Measurements from ENCODE around the gene MCOLN1. TPM values are rescaled to one million over a fixed set of nuclear protein-coding genes. Genes with fewer than 3 reads are reported as not detected.

Gene MCOLN1
- total RNA-seq, 4 donors from 2014 or later = 9.1 to 25.0 (median 14.5) TPM

GRCh38 chr19:7578127-7578526 is 55.7 kb downstream of the MCOLN1 start:
- no peaks in the 10 kb centered on the region for H3K9me3 ChIP-seq
- H3K27ac ChIP-seq = no peak overlapping the region
- no peaks in the 10 kb centered on the region for H3K4me1 ChIP-seq
- no peak for TF ChIP-seq CTCF (IDR thresholded peaks at IDR 0.05)
- no peak for TF ChIP-seq POLR2A (IDR thresholded peaks at IDR 0.05)
- no peaks in the 10 kb centered on the region for H3K36me3 ChIP-seq
- 66 to 69% methylated on average over 6 of the region's 6 CpGs for WGBS, 2 donors
- intact Hi-C loops (cut with DNase I) = no loop called here
- DNase-seq = no peak
- no peak overlapping the region for H3K4me3 ChIP-seq (replicated peaks in 1 of 3)
- H3K27me3 ChIP-seq = no peaks in the 10 kb centered on the region

GRCh38 chr19:7579182-7579581 is 56.8 kb downstream of the MCOLN1 start:
- no peak for DNase-seq
- Histone ChIP-seq H3K4me3 (replicated peaks in 1 of 3) (no peak overlapping the region), H3K27me3 (no peaks in the 10 kb centered on the region), H3K36me3 (no peaks in the 10 kb centered on the region), H3K9me3 (no peaks in the 10 kb centered on the region), H3K27ac (no peak overlapping the region), H3K4me1 (no peaks in the 10 kb centered on the region)
- intact Hi-C loops (cut with DNase I) = no loop called here
- WGBS, 2 donors = 66 to 69% methylated on average over 6 of the region's 6 CpGs
- TF ChIP-seq POLR2A (IDR thresholded peaks at IDR 0.05) (no peak), CTCF (IDR thresholded peaks at IDR 0.05) (no peak)

GRCh38 chr19:7582446-7582845 is 60.0 kb downstream of the MCOLN1 start:
- no peak for DNase-seq
- intact Hi-C loops (cut with DNase I) = no loop called here
- H3K27me3 ChIP-seq = no peaks in the 10 kb centered on the region
- H3K9me3 ChIP-seq = no peaks in the 10 kb centered on the region
- TF ChIP-seq CTCF (IDR thresholded peaks at IDR 0.05) (no peak), POLR2A (IDR thresholded peaks at IDR 0.05) (no peak)
- WGBS, 2 donors = 56 to 61% methylated on average over 11 of the region's 11 CpGs
- no peak overlapping the region for H3K27ac ChIP-seq
- H3K4me3 ChIP-seq (replicated peaks in 1 of 3) = no peak overlapping the region
- H3K4me1 ChIP-seq = no peaks in the 10 kb centered on the region
- H3K36me3 ChIP-seq = no peaks in the 10 kb centered on the region

Small RNAs within 50 kb of the gene (small RNA-seq; reads per million reads assigned to genes)
- gene AC008878.2 = not detected

Other genes starting within 250 kb of the MCOLN1 start
- gene INSR, start 228.2 kb upstream of the MCOLN1 start, total RNA-seq = 100 to 1,000 TPM in 1 of 4 donors, 10 to 100 TPM in 3; 38.9 to 101 (median 67.7) TPM
- 10 to 100 TPM; 22.6 to 37.2 (median 27.2) TPM for gene ARHGEF18, start 173.7 kb upstream of the MCOLN1 start, total RNA-seq
- 10 to 100 TPM in 1 of 4 donors, 1 to 10 TPM in 3; 2.3 to 11.5 (median 5.5) TPM for gene PEX11G, start 33.6 kb upstream of the MCOLN1 start, total RNA-seq
- 100 to 1,000 TPM in 1 of 4 donors, 10 to 100 TPM in 3; 57.6 to 102 (median 69.5) TPM for gene ZNF358, start 6.5 kb upstream of the MCOLN1 start, total RNA-seq
- gene PNPLA6, start 13.1 kb downstream of the MCOLN1 start, total RNA-seq = 10 to 100 TPM; 53.2 to 93.9 (median 84.1) TPM
- gene CAMSAP3, start 73.2 kb downstream of the MCOLN1 start, total RNA-seq = 10 to 100 TPM in 3 of 4 donors, 1 to 10 TPM in 1; 9.0 to 25.4 (median 14.2) TPM
- 10 to 100 TPM; 53.7 to 77.2 (median 55.4) TPM for gene XAB2, start 106.9 kb downstream of the MCOLN1 start, total RNA-seq
- gene PET100, start 107.2 kb downstream of the MCOLN1 start, total RNA-seq = 10 to 100 TPM in 3 of 4 donors, 1 to 10 TPM in 1; 6.0 to 45.5 (median 13.9) TPM
- gene PCP2, start 111.1 kb downstream of the MCOLN1 start, total RNA-seq = 1 to 10 TPM in 2 of 4 donors, not detected in 2; 1.1 to 1.3 TPM
- gene STXBP2, start 114.5 kb downstream of the MCOLN1 start, total RNA-seq = 10 to 100 TPM; 48.8 to 89.2 (median 70.2) TPM
- gene RETN, start 146.4 kb downstream of the MCOLN1 start, total RNA-seq = not detected
- 1 to 10 TPM in 1 of 4 donors, under 1 TPM in 1, not detected in 2; 0.54 to 1.7 TPM for gene MCEMP1, start 154.5 kb downstream of the MCOLN1 start, total RNA-seq
- 100 to 1,000 TPM in 2 of 4 donors, 10 to 100 TPM in 2; 46.8 to 111 (median 93.1) TPM for gene TRAPPC5, start 158.2 kb downstream of the MCOLN1 start, total RNA-seq
- gene FCER2, start 179.5 kb downstream of the MCOLN1 start, total RNA-seq = not detected
- gene CLEC4G, start 209.5 kb downstream of the MCOLN1 start, total RNA-seq = 1 to 10 TPM in 2 of 4 donors, under 1 TPM in 2; 0.22 to 2.0 (median 0.81) TPM
- gene CD209, start 224.9 kb downstream of the MCOLN1 start, total RNA-seq = 1 to 10 TPM; 1.5 to 6.4 (median 3.3) TPM
- gene CLEC4M, start 240.6 kb downstream of the MCOLN1 start, total RNA-seq = under 1 TPM in 1 of 4 donors, not detected in 3; 0.13 TPM

All from thyroid gland (tissue), 4 donors.